Neural cell (in vitro differentiated cells): Measurements from ENCODE around the gene ARF3.
A peak's percentile ranks its signal among the peaks of the same experiment; 100 is the strongest.

Experiments used
- EZH2 ChIP-seq: fragments of 200-600, 300-800 bp; shearing (Covaris generic), sonication (generic); IDR thresholded peaks from 2 replicates; pipeline ENCODE4 v1.6.1; 2014; ENCODE audit warnings: antibody characterized with exemption, low read length, borderline replicate concordance, mild to moderate bottlenecking; ENCODE audit not compliant: insufficient read depth, poor library complexity, severe bottlenecking
- POLR2AphosphoS5 ChIP-seq: IDR thresholded peaks from 2 replicates; pipeline ENCODE4 v1.6.1; 2012
- SMC3 ChIP-seq: fragments of 450-650 bp; conservative IDR thresholded peaks from 2 replicates; pipeline ENCODE4 v1.6.1; 2014; ENCODE audit warnings: antibody characterized with exemption, mild to moderate bottlenecking, moderate library complexity; ENCODE audit not compliant: poor library complexity
- TF ChIP-seq, protein P1 (sequence below): fragments of 450-650 bp; IDR thresholded peaks from 2 replicates; pipeline ENCODE4 v1.5.1; 2014; ENCODE audit warnings: antibody characterized with exemption, mild to moderate bottlenecking, moderate library complexity; ENCODE audit not compliant: poor library complexity, severe bottlenecking
- TF ChIP-seq, protein P2 (sequence below): IDR thresholded peaks from 2 replicates; pipeline ENCODE4 v1.6.1; 2012; ENCODE audit warnings: borderline replicate concordance

DNA sequence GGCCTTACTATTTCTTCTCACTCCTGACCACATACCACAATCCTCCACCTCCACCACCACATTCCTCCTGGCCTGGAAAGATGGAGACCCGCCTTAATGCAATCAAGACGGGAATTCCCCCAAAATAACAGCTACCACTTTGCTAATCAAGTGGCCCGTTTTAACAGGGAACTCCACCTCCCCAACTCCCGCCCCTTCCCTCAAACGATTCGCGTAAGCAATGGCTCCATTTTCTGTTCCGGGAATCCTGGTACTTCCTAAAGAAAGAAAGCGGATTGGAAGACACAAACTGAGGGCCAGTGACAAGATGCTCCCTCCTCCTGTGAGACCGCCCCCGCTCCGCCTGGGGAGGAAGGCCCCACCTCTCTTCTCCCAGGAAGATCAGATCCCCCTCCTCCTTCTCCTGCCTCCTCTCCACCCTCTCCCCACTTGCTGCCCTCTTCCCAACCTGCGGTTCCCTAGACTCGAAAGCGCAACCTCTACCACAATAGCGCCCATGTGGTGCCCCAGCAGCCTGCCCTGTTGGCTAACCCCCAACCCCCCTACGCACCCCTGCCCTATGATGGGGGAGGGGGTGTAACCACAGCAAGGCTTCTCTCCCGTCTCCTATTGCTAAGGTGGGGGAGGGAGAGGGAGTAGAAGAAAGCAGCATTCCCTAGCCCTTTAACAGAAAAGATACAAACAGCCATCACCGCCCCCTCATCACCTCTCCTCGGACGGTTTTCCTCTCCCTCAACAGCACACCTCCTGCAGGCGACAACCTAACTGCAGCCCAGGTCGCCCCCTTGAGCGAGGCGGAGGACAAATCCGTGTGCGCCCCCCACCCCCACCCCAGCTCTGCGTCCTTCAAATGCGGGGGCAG, 777 bp downstream of the ARF3 start:
- TF ChIP-seq, protein P1, sequence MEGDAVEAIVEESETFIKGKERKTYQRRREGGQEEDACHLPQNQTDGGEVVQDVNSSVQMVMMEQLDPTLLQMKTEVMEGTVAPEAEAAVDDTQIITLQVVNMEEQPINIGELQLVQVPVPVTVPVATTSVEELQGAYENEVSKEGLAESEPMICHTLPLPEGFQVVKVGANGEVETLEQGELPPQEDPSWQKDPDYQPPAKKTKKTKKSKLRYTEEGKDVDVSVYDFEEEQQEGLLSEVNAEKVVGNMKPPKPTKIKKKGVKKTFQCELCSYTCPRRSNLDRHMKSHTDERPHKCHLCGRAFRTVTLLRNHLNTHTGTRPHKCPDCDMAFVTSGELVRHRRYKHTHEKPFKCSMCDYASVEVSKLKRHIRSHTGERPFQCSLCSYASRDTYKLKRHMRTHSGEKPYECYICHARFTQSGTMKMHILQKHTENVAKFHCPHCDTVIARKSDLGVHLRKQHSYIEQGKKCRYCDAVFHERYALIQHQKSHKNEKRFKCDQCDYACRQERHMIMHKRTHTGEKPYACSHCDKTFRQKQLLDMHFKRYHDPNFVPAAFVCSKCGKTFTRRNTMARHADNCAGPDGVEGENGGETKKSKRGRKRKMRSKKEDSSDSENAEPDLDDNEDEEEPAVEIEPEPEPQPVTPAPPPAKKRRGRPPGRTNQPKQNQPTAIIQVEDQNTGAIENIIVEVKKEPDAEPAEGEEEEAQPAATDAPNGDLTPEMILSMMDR = peak; percentile 59
- TF ChIP-seq POLR2AphosphoS5 (no peak), EZH2 (no peak), SMC3 (no peak)
- TF ChIP-seq, protein P2, sequence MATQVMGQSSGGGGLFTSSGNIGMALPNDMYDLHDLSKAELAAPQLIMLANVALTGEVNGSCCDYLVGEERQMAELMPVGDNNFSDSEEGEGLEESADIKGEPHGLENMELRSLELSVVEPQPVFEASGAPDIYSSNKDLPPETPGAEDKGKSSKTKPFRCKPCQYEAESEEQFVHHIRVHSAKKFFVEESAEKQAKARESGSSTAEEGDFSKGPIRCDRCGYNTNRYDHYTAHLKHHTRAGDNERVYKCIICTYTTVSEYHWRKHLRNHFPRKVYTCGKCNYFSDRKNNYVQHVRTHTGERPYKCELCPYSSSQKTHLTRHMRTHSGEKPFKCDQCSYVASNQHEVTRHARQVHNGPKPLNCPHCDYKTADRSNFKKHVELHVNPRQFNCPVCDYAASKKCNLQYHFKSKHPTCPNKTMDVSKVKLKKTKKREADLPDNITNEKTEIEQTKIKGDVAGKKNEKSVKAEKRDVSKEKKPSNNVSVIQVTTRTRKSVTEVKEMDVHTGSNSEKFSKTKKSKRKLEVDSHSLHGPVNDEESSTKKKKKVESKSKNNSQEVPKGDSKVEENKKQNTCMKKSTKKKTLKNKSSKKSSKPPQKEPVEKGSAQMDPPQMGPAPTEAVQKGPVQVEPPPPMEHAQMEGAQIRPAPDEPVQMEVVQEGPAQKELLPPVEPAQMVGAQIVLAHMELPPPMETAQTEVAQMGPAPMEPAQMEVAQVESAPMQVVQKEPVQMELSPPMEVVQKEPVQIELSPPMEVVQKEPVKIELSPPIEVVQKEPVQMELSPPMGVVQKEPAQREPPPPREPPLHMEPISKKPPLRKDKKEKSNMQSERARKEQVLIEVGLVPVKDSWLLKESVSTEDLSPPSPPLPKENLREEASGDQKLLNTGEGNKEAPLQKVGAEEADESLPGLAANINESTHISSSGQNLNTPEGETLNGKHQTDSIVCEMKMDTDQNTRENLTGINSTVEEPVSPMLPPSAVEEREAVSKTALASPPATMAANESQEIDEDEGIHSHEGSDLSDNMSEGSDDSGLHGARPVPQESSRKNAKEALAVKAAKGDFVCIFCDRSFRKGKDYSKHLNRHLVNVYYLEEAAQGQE = peak; percentile 21
